Measurements from ENCODE around the gene SNRK. TPM values are rescaled to one million over a fixed set of nuclear protein-coding genes. Genes with fewer than 3 reads are reported as not detected.
"Not testable (repeated sequence)": the region's sequence is repeated elsewhere in the genome, so short reads cannot be mapped to it uniquely, and the experiment has no call there.

Gene SNRK
- total and polyA plus RNA-seq, 7 donors = 10.2 to 47.9 (median 35.1) TPM

GRCh38 chr3:43353393-43353792, 67.1 kb downstream of the SNRK start:
- WGBS, 2 donors = 97 to 100% methylated on average over 1 of the region's 1 CpG
- DNase-seq = no peak
- Histone ChIP-seq H3K27ac (no peak overlapping the region), H3K4me3 (no peak overlapping the region), H3K36me3 (peaks cover 2 to 43% (median 14%) of the 10 kb centered on the region in 4 donors), H3K9me3 (peaks cover 18 to 23% (median 20%) of the 10 kb centered on the region in 4 donors), H3K4me1 (no peaks in the 10 kb centered on the region), H3K27me3 (no peaks in the 10 kb centered on the region)
- no peak for TF ChIP-seq EP300 (IDR thresholded peaks at IDR 0.05)
- TF ChIP-seq CTCF (IDR thresholded peaks at IDR 0.05) = no peak
- no peak for TF ChIP-seq POLR2A (IDR thresholded peaks at IDR 0.05)
- no peak for TF ChIP-seq POLR2AphosphoS5 (IDR thresholded peaks at IDR 0.05)
- intact Hi-C loops (cut with DNase I) = no loop called here

- TF ChIP-seq CTCF (IDR thresholded peaks at IDR 0.05) = no peak
- no peak for TF ChIP-seq POLR2AphosphoS5 (IDR thresholded peaks at IDR 0.05)
- TF ChIP-seq EP300 (IDR thresholded peaks at IDR 0.05) = no peak
- no peak for TF ChIP-seq POLR2A (IDR thresholded peaks at IDR 0.05)
- Histone ChIP-seq H3K36me3 (peaks cover 0 to 36% (median 11%) of the 10 kb centered on the region in 4 donors), H3K4me3 (no peak overlapping the region), H3K4me1 (no peaks in the 10 kb centered on the region), H3K27ac (no peak overlapping the region), H3K27me3 (no peaks in the 10 kb centered on the region), H3K9me3 (peaks cover 18 to 23% (median 20%) of the 10 kb centered on the region in 4 donors)
- intact Hi-C loops (cut with DNase I) = no loop called here
- 95% methylated on average over 4 of the region's 4 CpGs for WGBS, 2 donors
- no peak for DNase-seq
Observed at GRCh38 chr3:43353923-43354670, 67.8 kb downstream of the SNRK start.

GRCh38 chr3:43356033-43356432, 69.7 kb downstream of the SNRK start:
- H3K4me1 ChIP-seq; H3K4me3 ChIP-seq; H3K27me3 ChIP-seq; H3K27ac ChIP-seq; intact Hi-C loops (cut with DNase I); DNase-seq: not testable (repeated sequence)
- Histone ChIP-seq H3K36me3 (peaks cover 0 to 17% (median 0%) of the 10 kb centered on the region in 4 donors), H3K9me3 (peaks cover 18 to 23% (median 20%) of the 10 kb centered on the region in 4 donors)
- WGBS, 2 donors = 98 to 99% methylated on average over 2 of the region's 2 CpGs

GRCh38 chr3:43361077-43361476, 74.7 kb downstream of the SNRK start:
- Histone ChIP-seq H3K4me1 (no peaks in the 10 kb centered on the region), H3K36me3 (peaks cover 0 to 6% (median 2%) of the 10 kb centered on the region in 4 donors), H3K9me3 (peaks cover 0 to 5% (median 1%) of the 10 kb centered on the region in 4 donors), H3K4me3 (no peak overlapping the region), H3K27me3 (no peaks in the 10 kb centered on the region), H3K27ac (no peak overlapping the region)
- intact Hi-C loops (cut with DNase I) = no loop called here
- 79 to 90% methylated on average over 5 of the region's 5 CpGs for WGBS, 2 donors
- no peak for DNase-seq
- TF ChIP-seq POLR2AphosphoS5 (IDR thresholded peaks at IDR 0.05) = no peak
- no peak for TF ChIP-seq POLR2A (IDR thresholded peaks at IDR 0.05)
- no peak for TF ChIP-seq CTCF (IDR thresholded peaks at IDR 0.05)
- no peak for TF ChIP-seq EP300 (IDR thresholded peaks at IDR 0.05)

GRCh38 chr3:43362183-43362582, 75.8 kb downstream of the SNRK start:
- intact Hi-C loops (cut with DNase I) = no loop called here
- no peak for DNase-seq
- no peak overlapping the region for H3K4me3 ChIP-seq
- H3K9me3 ChIP-seq = no peaks in the 10 kb centered on the region
- H3K27me3 ChIP-seq = no peaks in the 10 kb centered on the region
- H3K36me3 ChIP-seq = peaks cover 0 to 6% (median 2%) of the 10 kb centered on the region in 4 donors
- H3K4me1 ChIP-seq = no peaks in the 10 kb centered on the region
- TF ChIP-seq POLR2AphosphoS5 (IDR thresholded peaks at IDR 0.05) (no peak), POLR2A (IDR thresholded peaks at IDR 0.05) (no peak), CTCF (IDR thresholded peaks at IDR 0.05) (no peak)
- H3K27ac ChIP-seq = no peak overlapping the region
- 95 to 96% methylated on average over 4 of the region's 4 CpGs for WGBS, 2 donors
